Osteocyte (in vitro differentiated cells): ENCODE data around the gene PLXNC1. TPM values are rescaled to one million over a fixed set of nuclear protein-coding genes. Genes with fewer than 3 reads are reported as not detected.

Experiments used
- DNase-seq: peaks from one replicate; pipeline ENCODE4 v3.0.0; 2021; ENCODE audit warnings: mixed read lengths; ENCODE audit not compliant: unreplicated experiment; ENCODE audit errors: extremely low spot score
- H3K27ac Mint-ChIP-seq: one replicate; pipeline ENCODE4 v1.8.0; 2021; ENCODE audit warnings: mild to moderate bottlenecking, mixed read lengths; ENCODE audit not compliant: unreplicated experiment
- H3K27me3 Mint-ChIP-seq: one replicate; pipeline ENCODE4 v1.8.0; 2021; ENCODE audit warnings: mixed read lengths; ENCODE audit not compliant: unreplicated experiment
- H3K36me3 Mint-ChIP-seq: one replicate; pipeline ENCODE4 v1.8.0; 2021; ENCODE audit warnings: mixed read lengths; ENCODE audit not compliant: unreplicated experiment
- H3K4me1 Mint-ChIP-seq: one replicate; pipeline ENCODE4 v1.8.0; 2021; ENCODE audit warnings: mixed read lengths; ENCODE audit not compliant: unreplicated experiment
- H3K4me3 Mint-ChIP-seq: one replicate; pipeline ENCODE4 v1.8.0; 2021; ENCODE audit warnings: mild to moderate bottlenecking, moderate library complexity, mixed read lengths; ENCODE audit not compliant: unreplicated experiment
- H3K9me3 Mint-ChIP-seq: one replicate; pipeline ENCODE4 v1.8.0; 2021; ENCODE audit warnings: mixed read lengths; ENCODE audit not compliant: unreplicated experiment
- CTCF ChIP-seq: fragments of 200-600 bp; sonication (generic); IDR thresholded peaks from 2 replicates; pipeline ENCODE4 v1.5.0; 2021; ENCODE audit warnings: antibody characterized with exemption, mild to moderate bottlenecking, moderate library complexity
- total RNA-seq: library from RNA; stranded (reverse); gene quantifications from 2 replicates; pipeline ENCODE4 v1.2.1, GENCODE V29; 2021

PLXNC1 gene
- total RNA-seq, 1 donor from 2014 or later, result 0.32 TPM

- peaks cover 12% of the 10 kb centered on the region for H3K27me3 Mint-ChIP-seq
- H3K27ac Mint-ChIP-seq, result no peak overlapping the region
- no peak overlapping the region for H3K4me3 Mint-ChIP-seq
- no peaks in the 10 kb centered on the region for H3K9me3 Mint-ChIP-seq
- no peak for DNase-seq
- H3K36me3 Mint-ChIP-seq, result no peaks in the 10 kb centered on the region
- no peak for TF ChIP-seq CTCF
- peaks cover 11% of the 10 kb centered on the region for H3K4me1 Mint-ChIP-seq
Measured at GRCh38 chr12:94110258-94110657, 38.1 kb upstream of the PLXNC1 start.

DNA sequence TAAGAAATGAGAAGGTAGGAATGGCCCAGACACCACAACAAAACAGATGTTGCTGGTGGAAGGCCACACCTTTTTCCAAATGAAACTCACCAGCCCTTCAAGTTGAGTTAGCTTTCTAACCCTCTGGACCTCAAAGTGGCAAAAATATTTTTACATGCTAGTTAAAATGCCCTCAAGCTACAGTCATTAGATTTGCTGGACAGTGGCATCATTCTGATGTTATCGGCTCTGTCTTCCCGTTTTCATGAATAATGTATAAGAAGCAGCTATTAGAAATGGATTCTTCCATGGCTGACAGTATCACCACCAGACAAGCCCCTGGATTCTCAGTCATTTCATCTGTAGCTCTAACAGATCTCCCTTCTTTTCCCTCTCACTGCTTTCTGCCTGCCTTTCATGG lies 37.1 kb upstream of the PLXNC1 start:
- Mint-ChIP-seq H3K4me3 (no peak overlapping the region), H3K9me3 (no peaks in the 10 kb centered on the region), H3K4me1 (peaks cover 11% of the 10 kb centered on the region), H3K27ac (no peak overlapping the region), H3K27me3 (peaks cover 7% of the 10 kb centered on the region), H3K36me3 (no peaks in the 10 kb centered on the region)
- DNase-seq, result no peak
- no peak for TF ChIP-seq CTCF

DNA sequence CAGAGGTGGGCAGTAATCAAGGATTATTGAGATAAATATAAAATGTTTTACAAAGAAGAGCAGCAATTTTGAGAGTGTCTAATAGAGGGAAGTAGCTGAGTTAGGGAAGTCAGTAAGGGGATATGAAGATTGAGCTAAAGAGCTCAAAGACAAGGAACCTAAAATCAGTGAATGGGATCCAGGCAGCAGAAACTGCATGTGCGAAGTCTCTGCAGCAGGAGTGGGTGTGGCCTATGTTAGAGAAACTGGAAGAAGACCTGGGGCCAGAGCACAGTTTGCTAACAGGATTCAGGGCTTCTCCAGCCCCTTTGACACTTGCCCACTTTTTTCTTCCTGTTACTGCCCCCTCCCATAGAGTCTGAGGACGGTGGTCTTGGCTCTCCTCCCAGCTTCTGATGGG lies 36.3 kb upstream of the PLXNC1 start:
- no peak for DNase-seq
- no peaks in the 10 kb centered on the region for H3K36me3 Mint-ChIP-seq
- peaks cover 11% of the 10 kb centered on the region for H3K4me1 Mint-ChIP-seq
- no peak for TF ChIP-seq CTCF
- H3K27ac Mint-ChIP-seq, result no peak overlapping the region
- H3K9me3 Mint-ChIP-seq, result no peaks in the 10 kb centered on the region
- H3K4me3 Mint-ChIP-seq, result no peak overlapping the region
- peaks cover 7% of the 10 kb centered on the region for H3K27me3 Mint-ChIP-seq

- Mint-ChIP-seq H3K27ac (no peak overlapping the region), H3K9me3 (no peaks in the 10 kb centered on the region), H3K4me1 (peaks cover 6% of the 10 kb centered on the region), H3K27me3 (peaks cover 7% of the 10 kb centered on the region), H3K4me3 (no peak overlapping the region), H3K36me3 (no peaks in the 10 kb centered on the region)
- TF ChIP-seq CTCF, result no peak
- DNase-seq, result no peak
Measured at GRCh38 chr12:94114166-94114565, 34.2 kb upstream of the PLXNC1 start.

DNA sequence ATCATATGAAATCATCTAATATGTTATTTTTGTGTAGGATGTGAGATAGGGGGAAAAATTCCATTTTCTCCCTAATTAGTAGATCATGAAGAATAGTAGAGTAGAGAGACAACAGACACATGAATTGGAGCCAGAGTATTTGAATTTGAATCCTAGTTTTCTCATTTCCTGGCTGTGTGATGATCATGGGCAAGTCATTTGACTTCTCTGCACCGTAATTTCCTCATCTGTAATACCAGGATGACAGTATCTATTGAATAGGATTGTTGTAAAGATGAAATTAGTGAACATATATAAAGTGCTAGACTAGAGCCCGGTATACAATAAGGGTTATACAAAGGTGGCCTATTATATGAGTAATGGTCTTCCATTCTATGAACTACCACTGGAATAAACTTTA lies 32.2 kb upstream of the PLXNC1 start:
- no peak overlapping the region for H3K4me3 Mint-ChIP-seq
- no peaks in the 10 kb centered on the region for H3K36me3 Mint-ChIP-seq
- H3K9me3 Mint-ChIP-seq, result no peaks in the 10 kb centered on the region
- no peaks in the 10 kb centered on the region for H3K4me1 Mint-ChIP-seq
- no peak for DNase-seq
- H3K27me3 Mint-ChIP-seq, result peaks cover 12% of the 10 kb centered on the region
- H3K27ac Mint-ChIP-seq, result no peak overlapping the region
- no peak for TF ChIP-seq CTCF
